ENCODE data around the gene KRT3.

KRT3 gene

DNA sequence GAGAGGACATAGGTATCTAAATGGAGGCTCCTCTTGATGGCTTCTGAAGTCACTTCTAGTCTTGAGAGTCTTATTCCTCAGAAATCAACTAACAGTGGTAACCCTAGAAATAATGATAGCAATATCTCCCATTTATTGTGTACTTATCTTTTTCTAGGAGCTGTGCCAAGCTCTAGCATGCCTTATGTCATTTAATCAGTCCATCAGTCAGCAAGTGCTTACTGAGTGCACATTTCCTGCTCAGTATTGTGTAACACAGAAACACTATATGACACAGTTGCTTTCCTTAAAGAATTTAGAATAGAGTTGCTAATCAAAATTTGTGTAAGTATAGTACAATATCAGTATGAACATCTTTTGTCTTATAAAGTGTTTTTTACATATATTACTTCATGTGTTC is 55.3 kb downstream of the KRT3 start:
- DNase-seq = no peak

DNA sequence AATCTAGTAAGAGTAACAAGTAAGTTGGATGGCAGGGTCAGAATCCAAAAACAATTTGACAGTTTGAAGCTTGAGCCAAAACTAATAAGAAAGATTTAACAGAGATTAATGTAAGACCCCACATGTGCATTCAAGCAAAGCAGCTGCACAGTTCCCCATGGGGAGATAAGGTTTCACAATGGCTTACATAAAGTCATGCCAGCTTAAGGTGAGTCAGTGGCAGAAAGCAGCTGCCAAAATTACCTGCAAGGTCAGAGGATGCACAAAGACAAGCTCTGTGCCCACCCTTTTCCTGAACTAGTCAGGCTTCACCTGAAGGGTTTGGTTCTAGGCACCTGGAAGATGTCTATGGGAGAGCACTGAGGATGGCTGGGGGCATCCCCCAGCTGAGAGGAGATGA is 56.0 kb downstream of the KRT3 start:
- DNase-seq = no peak

All from hypothalamus (tissue), 51 donors.